ENCODE results near the gene MYO5B.

- TF ChIP-seq CTCF (IDR thresholded peaks at IDR 0.05) (no peak), POLR2A (IDR thresholded peaks at IDR 0.05) (no peak)
Observed at GRCh38 chr18:49907346-49907929, 287.5 kb downstream of the MYO5B start.
